Endothelial cell of umbilical vein (primary cell): ENCODE data around the gene SCYL3. TPM values are rescaled to one million over a fixed set of nuclear protein-coding genes. Genes with fewer than 3 reads are reported as not detected.

Source experiments
- BruUV-seq: library from RNA; stranded (reverse); fragments of 400-500 nt; replicated peaks from 2 replicates; lab custom pipeline; 2021; lab: Mats Ljungman, UMichigan
- CTCF ChIA-PET: fragments of 300-600, 350-600 bp; sonication (Branson Sonifier 250); formaldehyde crosslinking; loops from one replicate; lab custom pipeline; 2021; ENCODE audit warnings: antibody characterized with exemption, inconsistent platforms; lab: Charles Lee
- POLR2A ChIA-PET: fragments of 300-600, 350-600 bp; sonication (Branson Sonifier 250); formaldehyde crosslinking; loops from one replicate; lab custom pipeline; 2021; ENCODE audit warnings: antibody characterized with exemption, inconsistent platforms; lab: Charles Lee
- DNase-seq: peaks from one replicate; pipeline ENCODE4 v3.0.0-alpha.2; 2011; ENCODE audit warnings: low read depth, low spot score
- FAIRE-seq: peaks from 2 replicates; lab custom pipeline; 2011; peaks lifted over from hg19 to GRCh38; lab: Jason Lieb, UNC
- H2AFZ ChIP-seq: 2 replicates; pipeline ENCODE4 v1.6.0; 2012; ENCODE audit warnings: low read depth, low read length, control low read depth, inconsistent platforms
- H3K27ac ChIP-seq: 2 replicates; pipeline ENCODE4 v1.5.1; 2011; ENCODE audit warnings: low read depth, mild to moderate bottlenecking, control low read depth, low read length, moderate library complexity; ENCODE audit not compliant: insufficient read depth
- H3K27me3 ChIP-seq, 2 experiments: 2 replicates each; pipeline versions ENCODE4 v1.6.0 to v1.6.1; 2011; ENCODE audit warnings: low read length in 2 of 2, mixed read lengths in 1 of 2; ENCODE audit not compliant: control insufficient read depth in 2 of 2, insufficient read depth in 2 of 2
- H3K36me3 ChIP-seq, 2 experiments: 2 replicates in 1 of 2; 3 replicates in 1 of 2; pipeline ENCODE4 v1.5.1; 2011; ENCODE audit warnings: low read length in 2 of 2, mild to moderate bottlenecking in 1 of 2, moderate library complexity in 1 of 2; ENCODE audit not compliant: control insufficient read depth in 2 of 2, insufficient read depth in 2 of 2; ENCODE audit errors: extremely low read depth in 1 of 2
- H3K4me1 ChIP-seq: 3 replicates; pipeline ENCODE4 v1.5.1; 2011; ENCODE audit warnings: mild to moderate bottlenecking, low read length; ENCODE audit not compliant: control insufficient read depth, insufficient read depth; ENCODE audit errors: extremely low read depth
- H3K4me2 ChIP-seq: 2 replicates; pipeline ENCODE4 v1.6.1; 2011; ENCODE audit warnings: low read length, control low read depth, mixed read lengths; ENCODE audit not compliant: insufficient read depth
- H3K4me3 ChIP-seq, 3 experiments: fragments of 200-600 bp in 1 of 3; sonication (generic), shearing (Covaris generic) in 1 of 3; replicated peaks in 1 of 3; 2 replicates each; pipeline ENCODE4 v1.5.1; 2011 to 2016; ENCODE audit warnings: control low read depth in 3 of 3, low read length in 3 of 3, mild to moderate bottlenecking in 2 of 3, inconsistent platforms in 1 of 3, low read depth in 1 of 3, moderate library complexity in 1 of 3; ENCODE audit not compliant: insufficient read depth in 1 of 3
- H3K79me2 ChIP-seq: 2 replicates; pipeline ENCODE4 v1.6.0; 2012; ENCODE audit warnings: low read length, inconsistent platforms; ENCODE audit not compliant: control insufficient read depth, insufficient read depth
- H3K9ac ChIP-seq: replicated peaks from 2 replicates; pipeline ENCODE3; 2011; ENCODE audit warnings: low read length, control low read depth; ENCODE audit not compliant: insufficient read depth; ENCODE audit errors: extremely low read depth
- H3K9me1 ChIP-seq: replicated peaks from 3 replicates; pipeline ENCODE4 v1.6.0; 2011; ENCODE audit warnings: mild to moderate bottlenecking, low read length; ENCODE audit not compliant: control insufficient read depth, insufficient read depth; ENCODE audit errors: extremely low read depth
- H3K9me3 ChIP-seq: replicated peaks from 2 replicates; pipeline ENCODE4 v1.5.1; 2012; ENCODE audit warnings: low read length, inconsistent platforms; ENCODE audit not compliant: control insufficient read depth, insufficient read depth
- H4K20me1 ChIP-seq: replicated peaks from 2 replicates; pipeline ENCODE3; 2011; ENCODE audit warnings: mild to moderate bottlenecking, low read length; ENCODE audit not compliant: control insufficient read depth, insufficient read depth; ENCODE audit errors: extremely low read depth
- GATA2 ChIP-seq: IDR thresholded peaks from 2 replicates; pipeline ENCODE4 v1.7.0; 2011; ENCODE audit warnings: low read depth, mild to moderate bottlenecking, moderate library complexity, mixed read lengths, low read length; ENCODE audit not compliant: insufficient read length, insufficient read depth
- JUN ChIP-seq: IDR thresholded peaks from 2 replicates; pipeline ENCODE4 v1.6.1; 2011; ENCODE audit warnings: borderline replicate concordance, low read depth; ENCODE audit not compliant: insufficient read length, insufficient read depth
- MAX ChIP-seq: IDR thresholded peaks from 2 replicates; pipeline ENCODE4 v1.6.1; 2011; ENCODE audit not compliant: insufficient read depth, insufficient read length
- POLR2A ChIP-seq: IDR thresholded peaks from 2 replicates; pipeline ENCODE4 v1.6.1; 2012; ENCODE audit warnings: low read depth, mild to moderate bottlenecking, control low read depth, low read length
- POLR2AphosphoS5 ChIP-seq: IDR thresholded peaks from 2 replicates; pipeline ENCODE4 v1.6.1; 2012; ENCODE audit warnings: low read depth, mild to moderate bottlenecking, control low read depth, low read length, moderate library complexity; ENCODE audit not compliant: insufficient read depth
- dilution Hi-C: fragments of 300-500 bp; cut with MboI; formaldehyde crosslinking; loops from one replicate; pipeline ENCODE4 v1.15.0; 2019; ENCODE audit warnings: low sequenced_read_pairs; ENCODE audit not compliant: extremely low pct_ligation_motif_present
- intact Hi-C: fragments of 100-400 bp; cut with micrococcal nuclease; formaldehyde crosslinking; loops from one replicate; pipeline ENCODE4 v1.10.0; 2022
- polyA plus RNA-seq, 4 experiments: library from polyadenylated mRNA; depleted of rRNA in 3 of 4; stranded (reverse) in 3 of 4; unstranded in 1 of 4; fragments of >200 nt; gene quantifications; 2 replicates each; pipeline versions ENCODE4 v1.2.1 to v1.2.3, GENCODE V29; 2011 to 2012; ENCODE audit warnings: missing spikeins in 1 of 4
- total RNA-seq: library from RNA; stranded (reverse); gene quantifications from 2 replicates; pipeline ENCODE4 v1.2.3, GENCODE V29; 2021

The SCYL3 gene
- total and polyA plus RNA-seq, 2 donors (not counting 3 experiments of a cell fraction or from before 2014, with no cell fraction given) = 3.3 to 6.2 TPM

GRCh38 chr1:169924063-169924462, 30.4 kb upstream of the SCYL3 start:
- POLR2A ChIA-PET = no interaction called here
- BruUV-seq = no TSS peak
- intact Hi-C loops = loop anchor here (10.0 kb wide), 2 partner anchors 371 to 611 kb away; partner anchors contain the start of gene GORAB

GRCh38 chr1:169921080-169921479, 27.4 kb upstream of the SCYL3 start:
- no peak overlapping the region for H3K9ac ChIP-seq
- H3K27me3 ChIP-seq = no peaks in the 10 kb centered on the region
- H3K79me2 ChIP-seq = no peaks in the 10 kb centered on the region
- BruUV-seq = no TSS peak
- no peak overlapping the region for H3K27ac ChIP-seq
- no peaks in the 10 kb centered on the region for H3K9me3 ChIP-seq
- DNase-seq (no peak), FAIRE-seq (no peak)
- TF ChIP-seq MAX = no peak
- no peak for TF ChIP-seq POLR2A
- no peak for TF ChIP-seq GATA2
- H3K4me3 ChIP-seq = no peak overlapping the region
- dilution Hi-C loops = no loop called here
- intact Hi-C loops = loop anchor here (10.0 kb wide), 2 partner anchors 374 to 614 kb away; partner anchors contain the start of gene GORAB
- no peak overlapping the region for H2AFZ ChIP-seq
- no peaks in the 10 kb centered on the region for H4K20me1 ChIP-seq
- H3K4me1 ChIP-seq = no peaks in the 10 kb centered on the region
- POLR2A ChIA-PET = no interaction called here
- no peaks in the 10 kb centered on the region for H3K36me3 ChIP-seq
- no peaks in the 10 kb centered on the region for H3K9me1 ChIP-seq
- no peak overlapping the region for H3K4me2 ChIP-seq
- CTCF ChIA-PET = interaction anchor here (1.0 to 2.6 kb wide), 2 partner anchors 8 to 9 kb away, joined by 4 to 8 read pairs; no protein-coding TSS in a partner anchor

More at GRCh38 chr1:169924063-169924462, 30.4 kb upstream of the SCYL3 start:
- Histone ChIP-seq H2AFZ (no peak overlapping the region), H3K4me1 (no peaks in the 10 kb centered on the region), H3K4me2 (no peak overlapping the region), H3K36me3 (no peaks in the 10 kb centered on the region), H3K9me3 (no peaks in the 10 kb centered on the region), H3K4me3 (no peak overlapping the region), H3K27ac (no peak overlapping the region), H4K20me1 (no peaks in the 10 kb centered on the region), H3K79me2 (no peaks in the 10 kb centered on the region), H3K9me1 (no peaks in the 10 kb centered on the region), H3K9ac (no peak overlapping the region), H3K27me3 (no peaks in the 10 kb centered on the region)
- CTCF ChIA-PET = interaction anchor here (1.7 kb wide), 1 partner anchor 1006 kb away, joined by 5 read pairs; no protein-coding TSS in a partner anchor
- no peak for FAIRE-seq
- dilution Hi-C loops = no loop called here
- no peak for TF ChIP-seq JUN
- no peak for TF ChIP-seq POLR2AphosphoS5
- no peak for DNase-seq
